SH-SY5Y (cell line): ENCODE data around the gene LIM2.

Experiments used
- GATA2 ChIP-seq: IDR thresholded peaks from 2 replicates; pipeline ENCODE4 v1.6.1; 2011; ENCODE audit warnings: mild to moderate bottlenecking, low read depth, low read length
- GATA3 ChIP-seq: IDR thresholded peaks from 2 replicates; pipeline ENCODE4 v1.6.1; 2011; ENCODE audit warnings: low read depth, mild to moderate bottlenecking, low read length, moderate library complexity

GRCh38 chr19:51354742-51355148 is 33.0 kb downstream of the LIM2 start:
- TF ChIP-seq GATA2 (no peak), GATA3 (no peak)
